Naive thymus-derived CD4-positive, alpha-beta T cell (primary cell): ENCODE results near the gene RPL41. TPM values are rescaled to one million over a fixed set of nuclear protein-coding genes. Genes with fewer than 3 reads are reported as not detected.
"Not testable (repeated sequence)": the region's sequence is repeated elsewhere in the genome, so short reads cannot be mapped to it uniquely, and the experiment has no call there.

Experiments
- ATAC-seq: fragments of 150-1000 bp; cut with Tn5 transposase; 2 replicates; pipeline ENCODE4 v1.10.0; 2021; ENCODE audit warnings: mild to moderate bottlenecking, moderate library complexity
- CTCF ChIA-PET: fragments of 350-600 bp; sonication (Branson Sonifier 250); formaldehyde crosslinking; loops from one replicate; lab custom pipeline; 2021; ENCODE audit warnings: antibody characterized with exemption; lab: Charles Lee
- POLR2A ChIA-PET: fragments of 350-600 bp; sonication (Branson Sonifier 250); formaldehyde crosslinking; loops from one replicate; lab custom pipeline; 2021; ENCODE audit warnings: antibody characterized with exemption, inconsistent platforms; lab: Charles Lee
- DNase-seq, 9 donors: peaks; one replicate each; pipeline versions ENCODE4 v3.0.0 to v3.0.0-alpha.2; 2020 to 2022; ENCODE audit warnings: mixed read lengths in 1 of 9
- H3K27ac ChIP-seq: one replicate; pipeline ENCODE4 v1.7.0; 2013; ENCODE audit warnings: mild to moderate bottlenecking, low read depth, low read length, moderate library complexity
- H3K27me3 ChIP-seq, 2 donors: one replicate each; pipeline ENCODE4 v1.7.0; 2013; ENCODE audit warnings: low read length in 2 of 2, mild to moderate bottlenecking in 2 of 2, moderate library complexity in 2 of 2; ENCODE audit not compliant: control insufficient read depth in 2 of 2, insufficient read depth in 2 of 2
- H3K36me3 ChIP-seq, 3 experiments: 1 replicate in 2 of 3; 2 replicates in 1 of 3; pipeline ENCODE4 v1.7.0; 2013; ENCODE audit warnings: low read length in 3 of 3, mild to moderate bottlenecking in 3 of 3, moderate library complexity in 1 of 3; ENCODE audit not compliant: insufficient read depth in 3 of 3, control insufficient read depth in 2 of 3
- H3K4me1 ChIP-seq, 2 donors: one replicate each; pipeline ENCODE4 v1.7.0; 2013; ENCODE audit warnings: low read length in 2 of 2, mild to moderate bottlenecking in 2 of 2, moderate library complexity in 1 of 2; ENCODE audit not compliant: control insufficient read depth in 2 of 2, insufficient read depth in 2 of 2
- H3K4me3 ChIP-seq: 2 replicates; pipeline ENCODE4 v1.7.0; 2013; ENCODE audit warnings: mild to moderate bottlenecking, low read length
- H3K9me3 ChIP-seq, 3 experiments: 1 replicate in 2 of 3; 2 replicates in 1 of 3; pipeline ENCODE4 v1.7.0; 2013; ENCODE audit warnings: low read length in 3 of 3; ENCODE audit not compliant: control insufficient read depth in 2 of 3
- H3K27ac Mint-ChIP-seq, 9 donors: one replicate each; pipeline ENCODE4 v1.8.0; 2020 to 2022; ENCODE audit warnings: mixed read lengths in 9 of 9, mild to moderate bottlenecking in 8 of 9, moderate library complexity in 5 of 9, inconsistent platforms in 2 of 9
- H3K27me3 Mint-ChIP-seq, 5 donors: one replicate each; pipeline ENCODE4 v1.8.0; 2021 to 2022; ENCODE audit warnings: mixed read lengths in 5 of 5, mild to moderate bottlenecking in 1 of 5
- H3K36me3 Mint-ChIP-seq, 5 donors: one replicate each; pipeline ENCODE4 v1.8.0; 2020 to 2022; ENCODE audit warnings: mixed read lengths in 5 of 5, mild to moderate bottlenecking in 3 of 5, inconsistent platforms in 1 of 5
- H3K4me1 Mint-ChIP-seq, 7 donors: one replicate each; pipeline ENCODE4 v1.8.0; 2020 to 2022; ENCODE audit warnings: mixed read lengths in 7 of 7, mild to moderate bottlenecking in 3 of 7, inconsistent platforms in 1 of 7
- H3K4me3 Mint-ChIP-seq, 10 donors: one replicate each; pipeline ENCODE4 v1.8.0; 2020 to 2022; ENCODE audit warnings: mild to moderate bottlenecking in 10 of 10, mixed read lengths in 10 of 10, moderate library complexity in 6 of 10, inconsistent platforms in 2 of 10
- H3K9me3 Mint-ChIP-seq, 11 donors: one replicate each; pipeline ENCODE4 v1.8.0; 2020 to 2022; ENCODE audit warnings: mixed read lengths in 11 of 11, mild to moderate bottlenecking in 4 of 11, inconsistent platforms in 1 of 11, moderate library complexity in 1 of 11
- intact Hi-C, 2 donors: fragments of 100-400 bp; cut with micrococcal nuclease; formaldehyde crosslinking; loops; one replicate each; pipeline ENCODE4 v1.15.1; 2023
- polyA plus RNA-seq, 2 donors: library from polyadenylated mRNA; unstranded; fragments of 300-500 nt; fragmentation: Illumina TruSeq; gene quantifications; one replicate each; pipeline ENCODE4 v1.2.3, GENCODE V29; 2021
- total RNA-seq, 6 experiments: library from RNA in 5 of 6; stranded (reverse) in 5 of 6; gene quantifications; 1 replicate in 5 of 6; 2 replicates in 1 of 6; pipeline ENCODE4 v1.2.3 and lab custom pipeline; 2021 to 2026

Gene RPL41
- 1,000 to 10,000 TPM; 3,787 to 6,048 (median 5,952) TPM for total RNA-seq
- polyA plus RNA-seq, result over 10,000 TPM in 1 of 2 donors, 1,000 to 10,000 TPM in 1; 6,745 to 10,251 TPM
- total RNA-seq (lab: John Stamatoyannopoulos, UW), result 570 reads per million, percentile 98 among the genes with 10 or more reads in this experiment

- ATAC-seq, result peak; percentile 63
- intact Hi-C loops, result loop anchor here (1.0 to 10.0 kb wide), 14 partner anchors 12 to 1836 kb away; partner anchors contain the start of genes PA2G4 (in 2 of the 2), BAZ2A (in 1 of the 2), CBX5 (in 1 of the 2) and CS (in 1 of the 2)
- Histone ChIP-seq H3K4me3 (peak within 1 kb of the TSS; percentile 95), H3K27ac (peak within 1 kb of the TSS; percentile 93), H3K27me3 (no peaks in the 10 kb centered on the region), H3K4me1 (peaks cover 24 to 25% of the 10 kb centered on the region in 2 donors), H3K9me3 (no peaks in the 10 kb centered on the region), H3K36me3 (peaks cover 0 to 33% (median 3%) of the 10 kb centered on the region in 3 experiments)
- Mint-ChIP-seq H3K9me3 (peaks cover 0 to 5% (median 0%) of the 10 kb centered on the region in 11 donors), H3K4me1 (peaks cover 24 to 47% (median 34%) of the 10 kb centered on the region in 7 donors), H3K27ac (peak within 1 kb of the TSS; percentile 95 to 99 (median 98)), H3K36me3 (peaks cover 7 to 39% (median 32%) of the 10 kb centered on the region in 5 donors), H3K4me3 (peak within 1 kb of the TSS; percentile 87 to 100 (median 96)), H3K27me3 (no peaks in the 10 kb centered on the region)
- POLR2A ChIA-PET, result interaction anchor here (0.6 to 7.6 kb wide), 31 partner anchors 8 to 389 kb away, joined by 3 to 230 read pairs (median 6); partner anchors contain the start of genes ANKRD52, CNPY2, COQ10A and ESYT1
- CTCF ChIA-PET, result interaction anchor here (0.5 to 13.4 kb wide), 13 partner anchors 9 to 1269 kb away, joined by 3 to 193 read pairs (median 4); partner anchors contain the start of genes ESYT1, PA2G4, RNF41 and SMARCC2
- DNase-seq, result peak; percentile 85 to 97 (median 96)
Observed at GRCh38 chr12:56116267-56117081, at the start of gene RPL41. Gene RPL41, plus strand, starts transcription at chr12:56116633.

GRCh38 chr12:56071648-56072047 is 44.8 kb upstream of the RPL41 start:
- Histone ChIP-seq H3K9me3 (no peaks in the 10 kb centered on the region), H3K4me1 (no peaks in the 10 kb centered on the region), H3K27me3 (no peaks in the 10 kb centered on the region), H3K36me3 (no peaks in the 10 kb centered on the region), H3K4me3 (no peak overlapping the region), H3K27ac (no peak overlapping the region)
- Mint-ChIP-seq H3K36me3 (no peaks in the 10 kb centered on the region), H3K27me3 (peaks cover 0 to 19% (median 0%) of the 10 kb centered on the region in 5 donors), H3K9me3 (no peaks in the 10 kb centered on the region), H3K27ac (peak overlapping the region in 1 of 9 donors; percentile 12), H3K4me3 (no peak overlapping the region), H3K4me1 (peaks cover 0 to 2% (median 0%) of the 10 kb centered on the region in 7 donors)
- intact Hi-C loops, result no loop called here
- ChIA-PET POLR2A (interaction anchor here (0.6 kb wide), 1 partner anchor 11 kb away, joined by 3 read pairs; no protein-coding TSS in a partner anchor), CTCF (interaction anchor here (0.6 to 1.8 kb wide), 2 partner anchors 24 to 120 kb away, joined by 3 to 5 read pairs; no protein-coding TSS in a partner anchor)
- DNase-seq (no peak), ATAC-seq (no peak)

DNA sequence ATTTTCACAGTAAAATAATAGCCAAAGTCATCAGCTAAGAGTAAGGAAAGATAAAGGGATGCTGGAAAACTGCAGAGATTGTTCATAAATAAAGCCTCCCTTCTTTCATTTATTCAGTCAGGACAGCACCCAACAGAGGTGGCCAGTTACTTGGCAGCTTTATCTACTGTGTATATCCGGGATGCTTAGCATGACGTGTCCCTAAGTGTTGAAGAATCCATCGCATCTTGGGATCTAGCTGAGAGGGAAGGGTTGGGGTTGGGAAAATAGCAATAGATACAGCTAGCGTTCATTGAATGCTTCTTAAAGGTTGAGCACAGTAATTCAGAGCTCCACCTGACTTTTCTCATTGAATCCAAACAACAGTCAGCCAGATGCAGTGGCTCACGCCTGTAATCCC is 42.0 kb upstream of the RPL41 start:
- Mint-ChIP-seq H3K27ac (no peak overlapping the region), H3K4me1 (peaks cover 0 to 6% (median 4%) of the 10 kb centered on the region in 7 donors), H3K9me3 (no peaks in the 10 kb centered on the region), H3K36me3 (no peaks in the 10 kb centered on the region), H3K27me3 (peaks cover 0 to 29% (median 0%) of the 10 kb centered on the region in 5 donors), H3K4me3 (no peak overlapping the region)
- Histone ChIP-seq H3K36me3 (no peaks in the 10 kb centered on the region), H3K27me3 (no peaks in the 10 kb centered on the region), H3K27ac (no peak overlapping the region), H3K4me1 (peaks cover 0 to 5% of the 10 kb centered on the region in 2 donors), H3K9me3 (no peaks in the 10 kb centered on the region), H3K4me3 (no peak overlapping the region)
- DNase-seq (no peak), ATAC-seq (no peak)
- ChIA-PET CTCF (interaction anchor here (1.0 kb wide), 1 partner anchor 30 kb away, joined by 3 read pairs; no protein-coding TSS in a partner anchor), POLR2A (interaction anchor here (0.6 to 1.4 kb wide), 3 partner anchors 10 to 225 kb away, joined by 3 to 6 read pairs (median 4); partner anchors contain the start of gene PA2G4)
- intact Hi-C loops, result no loop called here

- H3K9me3 Mint-ChIP-seq, H3K36me3 Mint-ChIP-seq, H3K9me3 ChIP-seq, H3K27ac ChIP-seq, H3K4me3 ChIP-seq, DNase-seq, H3K27me3 ChIP-seq, H3K4me1 ChIP-seq, ATAC-seq, H3K36me3 ChIP-seq: not testable (repeated sequence)
- intact Hi-C loops, result loop anchor here in 1 of 2 donors (2.0 kb wide), 1 partner anchor 31 kb away; no protein-coding TSS in a partner anchor
- peaks cover 0 to 16% (median 10%) of the 10 kb centered on the region in 7 donors for H3K4me1 Mint-ChIP-seq
- peaks cover 0 to 52% (median 3%) of the 10 kb centered on the region in 5 donors for H3K27me3 Mint-ChIP-seq
- peak overlapping the region in 1 of 9 donors; percentile 73 for H3K27ac Mint-ChIP-seq
- H3K4me3 Mint-ChIP-seq, result peak overlapping the region in 6 of 10 donors; percentile 9 to 89 (median 83)
- ChIA-PET POLR2A (interaction anchor here (0.6 to 10.7 kb wide), 5 partner anchors 9 to 40 kb away, joined by 3 to 85 read pairs (median 3); partner anchors contain the start of genes PA2G4 and ZC3H10), CTCF (interaction anchor here (0.7 kb wide), 1 partner anchor 27 kb away, joined by 4 read pairs; no protein-coding TSS in a partner anchor)
Observed at GRCh38 chr12:56077966-56078365, 38.5 kb upstream of the RPL41 start.

DNA sequence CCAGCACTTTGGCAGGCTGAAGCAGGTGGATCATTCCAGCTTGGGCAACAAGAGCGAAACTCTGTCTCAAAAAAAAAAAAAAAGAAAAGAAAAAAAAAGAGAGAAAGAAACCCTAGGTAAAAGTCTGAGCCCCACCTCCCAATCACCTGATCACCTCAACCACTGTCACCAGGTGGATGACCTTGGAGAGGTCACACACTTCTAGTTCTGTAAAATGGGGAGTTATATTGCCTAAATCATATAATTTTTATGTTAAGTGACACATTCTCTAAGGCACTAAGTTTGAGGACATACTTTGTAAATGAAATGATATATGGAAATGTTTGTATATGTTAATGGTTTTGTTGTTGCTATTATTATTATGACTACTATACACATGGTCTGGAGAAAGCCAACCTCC is 38.0 kb upstream of the RPL41 start:
- Mint-ChIP-seq H3K27ac (peak overlapping the region in 3 of 9 donors; percentile 1 to 73 (median 48)), H3K4me3 (peak overlapping the region; percentile 56 to 91 (median 86)), H3K9me3 (no peaks in the 10 kb centered on the region), H3K36me3 (no peaks in the 10 kb centered on the region), H3K4me1 (peaks cover 0 to 16% (median 10%) of the 10 kb centered on the region in 7 donors), H3K27me3 (peaks cover 0 to 48% (median 3%) of the 10 kb centered on the region in 5 donors)
- Histone ChIP-seq H3K9me3 (no peaks in the 10 kb centered on the region), H3K36me3 (no peaks in the 10 kb centered on the region), H3K27ac (no peak overlapping the region), H3K4me3 (no peak overlapping the region), H3K27me3 (no peaks in the 10 kb centered on the region), H3K4me1 (peaks cover 5 to 10% of the 10 kb centered on the region in 2 donors)
- intact Hi-C loops, result loop anchor here in 1 of 2 donors (2.0 kb wide), 1 partner anchor 32 kb away; no protein-coding TSS in a partner anchor
- ATAC-seq (no peak), DNase-seq (no peak)
- ChIA-PET POLR2A (interaction anchor here (0.6 to 10.7 kb wide), 3 partner anchors 10 to 24 kb away, joined by 3 to 85 read pairs (median 4); partner anchors contain the start of gene PA2G4), CTCF (interaction anchor here (0.7 kb wide), 1 partner anchor 27 kb away, joined by 4 read pairs; no protein-coding TSS in a partner anchor)
